ENCODE data around the gene BNIP2.

- TF ChIP-seq CTCF (IDR thresholded peaks at IDR 0.05 in 2 of 3, conservative IDR thresholded peaks at IDR 0.05 in 1 of 3; ENCODE audit: borderline replicate concordance in 1 of 3, insufficient read depth in 1 of 3, low read depth in 2 of 3, low read length in 2 of 3) (no peak), EZH2 (IDR thresholded peaks at IDR 0.05) (no peak), REST (IDR thresholded peaks at IDR 0.05; ENCODE audit: low read depth) (no peak), SIN3A (IDR thresholded peaks at IDR 0.05; ENCODE audit: low read depth) (no peak)
Observed at GRCh38 chr15:59636184-59636583, 52.9 kb downstream of the BNIP2 start.

All from HCT116 (cell line).